ENCODE results near the gene GALNT10.
"Not testable (repeated sequence)": the region's sequence is repeated elsewhere in the genome, so short reads cannot be mapped to it uniquely, and the experiment has no call there.

The GALNT10 gene

DNA sequence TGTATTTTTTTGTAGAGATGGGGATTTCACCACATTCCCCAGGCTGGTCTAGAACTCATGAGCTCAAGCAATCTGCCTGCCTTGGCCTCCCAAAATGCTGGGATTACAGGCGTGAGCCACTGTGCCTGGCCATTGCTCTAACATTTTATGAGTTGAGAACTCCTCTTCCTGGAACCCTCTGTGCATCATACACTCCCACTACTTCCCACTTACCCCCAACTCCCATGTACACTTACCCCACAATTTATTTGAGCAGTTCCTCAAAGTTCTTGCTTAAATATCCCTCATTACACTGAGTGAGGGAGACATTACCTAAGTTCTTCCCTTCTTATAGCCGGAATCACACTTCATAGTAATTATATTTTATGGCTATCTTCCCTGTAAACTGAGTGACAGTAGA, 42.9 kb upstream of the GALNT10 start:
- Mint-ChIP-seq H3K27ac (no peak overlapping the region), H3K4me3 (no peak overlapping the region)

DNA sequence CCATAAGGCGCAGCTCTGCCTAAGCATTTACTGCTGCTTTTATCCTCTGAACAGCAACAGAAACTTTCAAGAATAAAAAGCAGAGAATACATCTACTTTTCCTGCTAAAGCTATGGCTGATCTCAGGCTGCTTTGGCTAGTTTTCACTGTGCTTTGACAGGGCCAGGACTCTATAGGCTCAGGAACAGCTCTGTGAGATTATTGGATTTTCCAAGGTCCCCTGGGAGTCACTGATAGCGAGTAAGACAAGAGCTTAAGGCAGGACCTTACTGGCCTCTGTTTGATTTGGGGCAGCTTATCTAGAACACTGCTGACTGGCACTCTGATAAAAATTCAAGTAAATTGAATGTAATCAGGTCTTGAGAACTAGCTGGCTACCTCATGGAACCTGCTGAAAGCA, 40.1 kb upstream of the GALNT10 start:
- not testable (repeated sequence) for H3K36me3 Mint-ChIP-seq (ENCODE audit: low read depth); H3K9me3 Mint-ChIP-seq; H3K4me3 Mint-ChIP-seq; H3K27ac Mint-ChIP-seq; H3K4me1 Mint-ChIP-seq
- H3K27me3 Mint-ChIP-seq (ENCODE audit: low read depth): peaks cover 16% of the 10 kb centered on the region

More for the DNA sequence above, 42.9 kb upstream of the GALNT10 start:
- TF ChIP-seq, protein P1, sequence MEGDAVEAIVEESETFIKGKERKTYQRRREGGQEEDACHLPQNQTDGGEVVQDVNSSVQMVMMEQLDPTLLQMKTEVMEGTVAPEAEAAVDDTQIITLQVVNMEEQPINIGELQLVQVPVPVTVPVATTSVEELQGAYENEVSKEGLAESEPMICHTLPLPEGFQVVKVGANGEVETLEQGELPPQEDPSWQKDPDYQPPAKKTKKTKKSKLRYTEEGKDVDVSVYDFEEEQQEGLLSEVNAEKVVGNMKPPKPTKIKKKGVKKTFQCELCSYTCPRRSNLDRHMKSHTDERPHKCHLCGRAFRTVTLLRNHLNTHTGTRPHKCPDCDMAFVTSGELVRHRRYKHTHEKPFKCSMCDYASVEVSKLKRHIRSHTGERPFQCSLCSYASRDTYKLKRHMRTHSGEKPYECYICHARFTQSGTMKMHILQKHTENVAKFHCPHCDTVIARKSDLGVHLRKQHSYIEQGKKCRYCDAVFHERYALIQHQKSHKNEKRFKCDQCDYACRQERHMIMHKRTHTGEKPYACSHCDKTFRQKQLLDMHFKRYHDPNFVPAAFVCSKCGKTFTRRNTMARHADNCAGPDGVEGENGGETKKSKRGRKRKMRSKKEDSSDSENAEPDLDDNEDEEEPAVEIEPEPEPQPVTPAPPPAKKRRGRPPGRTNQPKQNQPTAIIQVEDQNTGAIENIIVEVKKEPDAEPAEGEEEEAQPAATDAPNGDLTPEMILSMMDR (IDR thresholded peaks at IDR 0.05; ENCODE audit: unreplicated experiment in 3 of 3): no peak
- Mint-ChIP-seq H3K36me3 (ENCODE audit: low read depth) (no peaks in the 10 kb centered on the region), H3K4me1 (no peaks in the 10 kb centered on the region), H3K27me3 (ENCODE audit: low read depth) (peaks cover 17% of the 10 kb centered on the region), H3K9me3 (peaks cover 3% of the 10 kb centered on the region)

DNA sequence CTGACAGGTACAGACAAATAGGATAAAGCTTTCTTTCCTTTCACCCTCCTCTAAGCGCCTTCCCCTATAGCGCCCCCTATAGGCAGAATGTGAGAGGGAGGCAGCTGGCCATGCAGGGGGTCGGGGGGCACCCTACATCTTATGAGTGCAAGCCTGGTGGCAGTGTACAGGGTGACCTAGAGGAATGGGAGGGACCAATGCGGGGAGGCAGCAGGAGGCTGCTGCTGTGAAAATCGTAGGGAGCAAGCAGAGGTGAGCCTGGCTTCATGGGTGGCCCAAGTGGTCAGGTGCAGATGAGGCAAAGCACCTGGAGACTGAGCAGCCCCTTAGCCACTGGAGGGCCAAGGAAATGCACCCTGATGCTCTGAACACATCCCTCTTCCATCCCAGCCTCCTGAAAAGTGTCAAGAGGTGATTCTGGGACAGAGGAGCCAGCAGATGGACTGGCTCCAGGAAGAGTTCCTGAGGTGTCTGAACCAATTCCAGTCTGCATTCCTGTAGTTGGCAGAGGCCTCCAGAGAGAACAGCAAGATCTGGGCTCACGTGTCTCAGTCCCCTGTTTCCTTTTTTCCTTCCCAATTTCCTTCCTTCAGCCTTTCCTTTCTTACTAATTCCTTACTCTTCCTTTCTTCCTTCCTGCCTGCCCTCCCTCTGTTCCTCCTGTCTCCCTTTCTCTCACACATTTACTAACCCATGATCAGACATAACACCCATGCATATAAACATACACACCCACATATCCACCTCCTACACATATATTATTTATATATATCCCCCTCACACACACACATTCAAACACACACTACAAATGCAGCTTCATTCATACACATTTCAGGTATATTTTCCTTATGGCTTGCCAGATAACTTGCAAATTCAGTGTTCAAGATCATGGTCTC, 32.8 kb upstream of the GALNT10 start:
- TF ChIP-seq, protein P1 (IDR thresholded peaks at IDR 0.05; ENCODE audit: unreplicated experiment in 3 of 3): peak; percentile 26 to 40 (median 33)
- H3K4me1 Mint-ChIP-seq: peaks cover 15% of the 10 kb centered on the region
- H3K9me3 Mint-ChIP-seq: no peaks in the 10 kb centered on the region
- no peak overlapping the region for H3K27ac Mint-ChIP-seq
- H3K4me3 Mint-ChIP-seq: no peak overlapping the region
- H3K27me3 Mint-ChIP-seq (ENCODE audit: low read depth): peaks cover 20% of the 10 kb centered on the region
- H3K36me3 Mint-ChIP-seq (ENCODE audit: low read depth): no peaks in the 10 kb centered on the region

DNA sequence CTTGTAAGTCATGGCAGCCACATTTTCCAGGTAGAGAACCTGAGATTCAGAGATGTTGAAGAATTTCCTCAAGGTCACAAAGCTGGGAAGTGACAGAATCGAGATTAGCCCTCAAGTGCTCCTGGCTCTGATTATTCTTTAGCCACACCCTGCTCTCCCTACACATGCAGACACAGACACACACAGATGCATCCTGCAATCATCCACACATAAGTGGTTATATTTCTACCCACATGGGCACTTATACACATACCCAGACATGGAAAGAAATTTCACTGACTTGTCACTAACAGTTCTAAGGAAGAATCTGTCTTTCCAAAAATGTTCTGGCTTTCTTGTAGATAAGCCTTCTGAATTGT, 32.2 kb upstream of the GALNT10 start:
- TF ChIP-seq, protein P1 (IDR thresholded peaks at IDR 0.05; ENCODE audit: unreplicated experiment in 3 of 3): no peak
- no peaks in the 10 kb centered on the region for H3K9me3 Mint-ChIP-seq
- H3K27ac Mint-ChIP-seq: no peak overlapping the region
- peaks cover 21% of the 10 kb centered on the region for H3K4me1 Mint-ChIP-seq
- H3K4me3 Mint-ChIP-seq: no peak overlapping the region
- H3K27me3 Mint-ChIP-seq (ENCODE audit: low read depth): peaks cover 16% of the 10 kb centered on the region
- H3K36me3 Mint-ChIP-seq (ENCODE audit: low read depth): no peaks in the 10 kb centered on the region

- H3K4me3 Mint-ChIP-seq: no peak overlapping the region
- no peaks in the 10 kb centered on the region for H3K36me3 Mint-ChIP-seq (ENCODE audit: low read depth)
- TF ChIP-seq, protein P1 (IDR thresholded peaks at IDR 0.05; ENCODE audit: unreplicated experiment in 3 of 3): no peak
- H3K27me3 Mint-ChIP-seq (ENCODE audit: low read depth): peaks cover 25% of the 10 kb centered on the region
- H3K4me1 Mint-ChIP-seq: peaks cover 31% of the 10 kb centered on the region
- H3K27ac Mint-ChIP-seq: no peak overlapping the region
- H3K9me3 Mint-ChIP-seq: no peaks in the 10 kb centered on the region
Measured at GRCh38 chr5:154159343-154159742, 31.2 kb upstream of the GALNT10 start.

GRCh38 chr5:154162539-154163151, 27.9 kb upstream of the GALNT10 start:
- no peaks in the 10 kb centered on the region for H3K36me3 Mint-ChIP-seq (ENCODE audit: low read depth)
- no peaks in the 10 kb centered on the region for H3K9me3 Mint-ChIP-seq
- TF ChIP-seq, protein P1 (IDR thresholded peaks at IDR 0.05; ENCODE audit: unreplicated experiment in 3 of 3): no peak
- peaks cover 44% of the 10 kb centered on the region for H3K4me1 Mint-ChIP-seq
- peak overlapping the region; percentile 6 to 45 (median 9) for H3K4me3 Mint-ChIP-seq
- peak overlapping the region; percentile 65 to 88 (median 88) for H3K27ac Mint-ChIP-seq
- peaks cover 36% of the 10 kb centered on the region for H3K27me3 Mint-ChIP-seq (ENCODE audit: low read depth)
